HG02588 (cell line): ENCODE data around the gene BAG3.

Experiments used
- ATAC-seq: cut with Tn5 transposase; IDR thresholded peaks from one replicate; pipeline ENCODE4 v1.9.1; 2021; ENCODE audit warnings: mild to moderate bottlenecking, moderate library complexity; ENCODE audit not compliant: unreplicated experiment

The BAG3 gene

GRCh38 chr10:119665901-119666708 is 14.9 kb downstream of the BAG3 start:
- no peak for ATAC-seq

DNA sequence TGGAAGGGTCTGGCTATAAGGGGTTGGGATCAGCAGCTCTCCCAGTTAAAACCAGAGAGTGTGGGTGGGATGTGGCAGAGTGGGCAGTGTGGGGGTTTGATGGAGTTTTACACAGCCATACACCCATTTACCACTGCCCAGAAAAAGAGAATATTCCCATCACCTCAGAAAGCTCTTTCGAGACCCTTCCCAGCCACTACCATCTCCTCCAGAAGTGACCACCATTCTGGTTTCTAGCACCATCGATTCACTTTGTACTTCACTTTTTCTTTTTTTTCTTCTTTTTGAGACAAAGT is 15.5 kb downstream of the BAG3 start:
- ATAC-seq, result no peak

- ATAC-seq, result no peak
Observed at GRCh38 chr10:119667562-119668328, 16.6 kb downstream of the BAG3 start.

DNA sequence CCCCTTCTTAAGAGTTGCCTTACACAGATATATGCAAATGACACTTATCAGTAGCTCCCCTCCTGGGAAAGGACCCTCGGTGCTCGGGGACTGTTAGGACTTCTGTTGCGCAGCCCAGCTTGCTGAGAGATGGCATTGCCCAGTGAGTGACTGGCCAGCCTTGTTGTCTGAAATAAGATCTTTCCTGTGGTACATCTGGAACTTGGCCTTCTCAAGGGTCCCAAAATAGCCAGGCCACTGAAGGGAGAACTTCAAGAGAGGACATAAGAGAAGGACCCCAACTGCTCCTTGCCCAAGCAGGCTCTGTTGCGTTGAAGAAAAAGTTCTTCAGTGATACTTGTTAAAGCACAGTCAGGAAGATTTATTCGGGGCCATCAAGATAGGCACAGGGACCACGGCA is 17.3 kb downstream of the BAG3 start:
- no peak for ATAC-seq

- ATAC-seq, result no peak
Observed at GRCh38 chr10:119669331-119669730, 18.2 kb downstream of the BAG3 start.

- no peak for ATAC-seq
Observed at GRCh38 chr10:119669975-119670640, 18.9 kb downstream of the BAG3 start.

GRCh38 chr10:119670717-119671116 is 19.5 kb downstream of the BAG3 start:
- no peak for ATAC-seq

DNA sequence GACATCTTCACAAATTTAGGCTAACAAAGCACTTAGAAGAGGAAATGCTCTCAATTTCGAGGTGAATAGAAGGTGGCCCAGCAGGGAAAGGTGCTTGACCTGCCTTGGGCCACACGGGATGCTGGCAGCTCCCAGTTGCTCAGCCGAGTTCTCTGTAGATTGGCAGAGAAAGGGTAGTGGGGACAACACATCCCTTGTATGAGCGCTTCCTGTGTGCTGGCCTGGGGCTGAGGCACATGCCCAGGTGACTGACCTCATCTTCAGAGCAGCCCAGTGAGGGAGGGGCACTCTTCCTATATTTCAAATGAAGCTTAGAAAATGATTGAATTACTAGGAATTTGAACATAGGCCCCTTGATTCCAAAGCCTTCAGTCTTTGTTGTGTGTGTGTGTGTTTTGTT is 20.2 kb downstream of the BAG3 start:
- no peak for ATAC-seq

GRCh38 chr10:119672291-119672690 is 21.1 kb downstream of the BAG3 start:
- ATAC-seq, result no peak

- ATAC-seq, result no peak
Observed at GRCh38 chr10:119673271-119673670, 22.1 kb downstream of the BAG3 start.

GRCh38 chr10:119675483-119676170 is 24.4 kb downstream of the BAG3 start:
- no peak for ATAC-seq

DNA sequence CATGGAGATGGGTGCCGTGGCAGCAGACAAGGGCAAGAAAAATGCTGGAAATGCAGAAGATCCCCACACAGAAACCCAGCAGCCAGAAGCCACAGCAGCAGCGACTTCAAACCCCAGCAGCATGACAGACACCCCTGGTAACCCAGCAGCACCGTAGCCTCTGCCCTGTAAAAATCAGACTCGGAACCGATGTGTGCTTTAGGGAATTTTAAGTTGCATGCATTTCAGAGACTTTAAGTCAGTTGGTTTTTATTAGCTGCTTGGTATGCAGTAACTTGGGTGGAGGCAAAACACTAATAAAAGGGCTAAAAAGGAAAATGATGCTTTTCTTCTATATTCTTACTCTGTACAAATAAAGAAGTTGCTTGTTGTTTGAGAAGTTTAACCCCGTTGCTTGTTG is 25.9 kb downstream of the BAG3 start:
- ATAC-seq, result no peak

DNA sequence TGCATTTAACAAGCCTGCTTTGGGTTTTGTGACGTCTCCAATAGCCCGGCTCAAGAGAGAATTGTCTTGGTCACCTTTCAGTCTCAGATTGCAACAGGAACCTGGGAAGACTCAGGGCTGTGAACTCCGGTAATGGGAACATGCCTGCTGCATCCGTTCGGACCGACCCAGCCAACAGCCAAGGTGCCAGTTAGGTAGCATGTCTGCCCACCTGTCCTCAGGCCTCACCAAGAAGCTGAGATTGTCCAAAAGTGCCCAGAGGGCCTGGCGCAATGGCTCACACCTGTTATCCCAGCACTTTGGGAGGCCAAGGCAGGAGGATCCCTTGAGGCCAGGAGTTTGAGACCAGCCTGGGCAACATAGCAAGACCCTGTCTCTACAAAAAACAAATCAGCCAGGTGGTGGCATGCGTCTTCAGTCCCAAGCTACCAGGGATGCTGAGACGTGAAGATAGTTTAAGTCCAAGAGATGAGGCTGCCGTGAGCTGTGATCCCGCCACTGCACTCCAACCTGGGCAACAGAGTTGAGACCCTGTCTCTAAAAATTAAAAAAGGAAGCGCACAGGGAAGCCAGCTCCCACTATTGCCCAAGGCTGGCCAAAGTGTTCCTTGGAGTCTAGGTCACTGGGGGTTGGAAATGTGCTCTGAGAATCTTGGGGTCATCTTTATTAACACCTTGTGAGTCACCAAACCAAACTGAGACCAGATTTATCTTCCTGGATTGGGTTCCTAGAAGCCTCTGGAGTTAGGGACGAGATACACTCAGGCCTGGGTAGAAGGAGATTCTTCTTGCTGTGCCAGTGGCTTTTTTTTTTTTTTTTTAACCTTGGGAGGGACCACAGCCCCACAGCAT is 26.9 kb downstream of the BAG3 start:
- ATAC-seq, result no peak

DNA sequence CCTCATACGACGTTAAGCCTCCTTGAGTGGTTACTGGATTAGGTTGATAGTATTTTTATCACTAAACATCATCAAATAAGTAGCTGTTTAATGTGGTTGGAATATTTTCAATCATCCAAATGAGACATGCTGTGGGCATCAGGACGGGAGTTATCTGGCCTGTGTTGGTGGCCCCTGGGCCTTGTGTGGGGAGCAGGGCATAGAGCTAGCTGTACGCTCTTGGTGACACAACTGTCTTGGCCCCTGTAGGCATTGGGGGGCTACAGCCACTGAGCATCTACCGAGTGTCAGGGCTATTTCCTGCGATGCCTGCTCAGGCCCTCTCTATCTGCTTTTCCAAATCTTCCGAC is 28.3 kb downstream of the BAG3 start:
- no peak for ATAC-seq

GRCh38 chr10:119680050-119680449 is 28.9 kb downstream of the BAG3 start:
- no peak for ATAC-seq

- no peak for ATAC-seq
Observed at GRCh38 chr10:119680650-119681081, 29.5 kb downstream of the BAG3 start.

- ATAC-seq, result peak; percentile 71
Observed at GRCh38 chr10:119686465-119687191, 35.4 kb downstream of the BAG3 start.

DNA sequence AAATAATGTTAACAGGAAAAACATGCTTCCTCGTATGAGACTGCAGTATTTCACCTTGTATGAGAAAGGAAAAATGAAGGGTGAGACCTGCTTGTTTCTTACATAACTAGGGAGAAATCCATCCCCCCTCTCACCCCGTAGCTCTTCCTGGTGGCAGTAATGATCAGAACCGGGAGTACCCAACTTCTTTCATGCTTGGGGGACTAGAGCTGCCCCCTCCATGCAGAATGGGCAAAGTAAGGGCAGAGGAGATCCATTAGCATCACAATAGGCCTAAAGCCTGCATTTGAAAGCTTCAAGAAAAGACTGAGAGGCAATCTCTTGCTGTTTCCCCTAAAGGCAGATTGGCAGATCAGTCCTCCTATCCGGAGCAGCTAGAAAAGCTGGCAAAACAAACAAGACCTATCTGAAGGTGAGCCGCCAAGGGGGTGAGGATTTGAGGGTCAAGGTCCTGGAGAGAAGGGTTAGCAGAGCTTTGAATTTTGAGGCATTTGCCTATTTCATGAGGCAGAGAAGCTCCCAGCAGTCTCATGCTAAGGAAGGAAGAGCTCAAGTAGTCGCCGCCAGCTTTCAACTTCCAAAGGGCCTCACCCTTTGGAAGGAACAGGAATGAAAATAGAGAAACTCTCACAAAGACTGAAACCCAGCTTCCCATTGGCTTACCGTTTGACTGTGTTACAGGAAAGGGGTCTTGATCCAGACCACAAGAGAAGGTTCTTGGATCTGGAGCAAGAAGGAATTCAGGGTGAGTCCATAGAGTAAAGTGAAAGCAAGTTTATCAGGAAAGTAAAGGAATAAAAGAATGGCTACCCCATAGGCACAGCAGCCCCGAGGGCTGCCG is 36.2 kb downstream of the BAG3 start:
- no peak for ATAC-seq

DNA sequence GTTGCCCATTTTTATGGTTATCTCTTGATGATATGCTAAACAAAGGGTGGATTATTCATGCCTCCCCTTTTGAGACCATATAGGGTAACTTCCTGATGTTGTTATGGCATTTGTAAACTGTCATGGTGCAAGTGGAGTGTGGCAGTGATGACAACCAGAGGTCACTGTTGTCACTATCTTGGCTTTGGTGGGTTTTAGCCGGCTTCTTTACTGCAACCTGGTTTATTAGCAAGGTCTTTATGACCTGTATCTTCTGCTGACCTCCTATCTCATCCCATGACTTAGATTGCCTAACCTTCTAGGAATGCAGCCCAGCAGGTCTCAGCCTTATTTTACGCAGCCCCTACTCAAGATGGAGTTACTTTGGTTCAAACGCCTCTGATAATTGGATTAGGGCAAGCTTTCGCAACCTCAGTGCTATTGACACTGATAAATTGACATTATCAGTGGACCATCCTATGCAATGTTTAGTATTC is 36.9 kb downstream of the BAG3 start:
- ATAC-seq, result no peak
